ENCODE results near the gene ACADVL. TPM values are rescaled to one million over a fixed set of nuclear protein-coding genes. Genes with fewer than 3 reads are reported as not detected.
"Not testable (repeated sequence)": the region's sequence is repeated elsewhere in the genome, so short reads cannot be mapped to it uniquely, and the experiment has no call there.

ACADVL gene
- 215 and 220 TPM in 2 replicates for total RNA-seq
- long read RNA-seq, partial matches to known transcripts, result 5 of 8 reads
- long read RNA-seq, other reads (novel, unspliced or antisense), result 2 of 8 reads

DNA sequence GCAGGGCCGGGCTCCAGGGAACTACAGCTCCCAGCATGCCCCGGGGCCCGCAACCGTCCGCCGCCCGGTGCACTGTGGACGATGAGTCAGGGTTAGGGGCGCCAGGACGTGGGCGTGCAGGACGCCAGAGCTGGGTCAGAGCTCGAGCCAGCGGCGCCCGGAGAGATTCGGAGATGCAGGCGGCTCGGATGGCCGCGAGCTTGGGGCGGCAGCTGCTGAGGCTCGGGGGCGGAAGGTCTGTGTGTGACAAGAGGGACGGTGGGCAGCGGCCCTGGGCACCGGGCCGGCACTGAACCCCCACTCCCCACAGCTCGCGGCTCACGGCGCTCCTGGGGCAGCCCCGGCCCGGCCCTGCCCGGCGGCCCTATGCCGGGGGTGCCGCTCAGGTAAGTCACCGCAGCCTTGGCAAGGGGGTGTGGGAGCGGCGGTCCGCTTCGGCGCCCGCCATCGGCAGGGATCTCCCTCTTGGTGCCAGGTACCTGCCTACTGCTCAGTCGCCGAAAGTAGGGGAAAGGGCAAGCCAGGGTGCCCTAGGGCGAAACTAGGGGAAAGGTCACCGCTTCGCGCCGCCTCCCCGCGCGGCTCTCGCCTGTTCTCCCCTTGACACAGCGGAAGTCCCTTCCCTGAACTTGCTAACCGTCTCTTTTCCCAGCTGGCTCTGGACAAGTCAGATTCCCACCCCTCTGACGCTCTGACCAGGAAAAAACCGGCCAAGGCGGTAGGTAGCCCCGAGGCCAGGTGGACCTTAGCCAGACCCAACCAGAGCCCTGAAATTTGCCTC, at the start of gene ACADVL, which contains the start of gene DLG4:
TSS of gene ACADVL (plus strand) at position 127 of the 781 bp plus-strand sequence. CDS start at position 174, 47 bp downstream.
TSS of gene DLG4 (minus strand) at position 25 of the 781 bp plus-strand sequence.
- H3K27ac Mint-ChIP-seq (ENCODE audit: unreplicated experiment), result peak within 1 kb of the TSS; percentile 99
- H3K27me3 Mint-ChIP-seq (ENCODE audit: low read depth), result peaks cover 43% of the 10 kb centered on the region
- H3K9me3 Mint-ChIP-seq, result no peaks in the 10 kb centered on the region
- H3K36me3 Mint-ChIP-seq (ENCODE audit: low read depth), result peaks cover 9% of the 10 kb centered on the region
- peak within 1 kb of the TSS; percentile 98 for H3K4me3 Mint-ChIP-seq
- TF ChIP-seq, protein P1, sequence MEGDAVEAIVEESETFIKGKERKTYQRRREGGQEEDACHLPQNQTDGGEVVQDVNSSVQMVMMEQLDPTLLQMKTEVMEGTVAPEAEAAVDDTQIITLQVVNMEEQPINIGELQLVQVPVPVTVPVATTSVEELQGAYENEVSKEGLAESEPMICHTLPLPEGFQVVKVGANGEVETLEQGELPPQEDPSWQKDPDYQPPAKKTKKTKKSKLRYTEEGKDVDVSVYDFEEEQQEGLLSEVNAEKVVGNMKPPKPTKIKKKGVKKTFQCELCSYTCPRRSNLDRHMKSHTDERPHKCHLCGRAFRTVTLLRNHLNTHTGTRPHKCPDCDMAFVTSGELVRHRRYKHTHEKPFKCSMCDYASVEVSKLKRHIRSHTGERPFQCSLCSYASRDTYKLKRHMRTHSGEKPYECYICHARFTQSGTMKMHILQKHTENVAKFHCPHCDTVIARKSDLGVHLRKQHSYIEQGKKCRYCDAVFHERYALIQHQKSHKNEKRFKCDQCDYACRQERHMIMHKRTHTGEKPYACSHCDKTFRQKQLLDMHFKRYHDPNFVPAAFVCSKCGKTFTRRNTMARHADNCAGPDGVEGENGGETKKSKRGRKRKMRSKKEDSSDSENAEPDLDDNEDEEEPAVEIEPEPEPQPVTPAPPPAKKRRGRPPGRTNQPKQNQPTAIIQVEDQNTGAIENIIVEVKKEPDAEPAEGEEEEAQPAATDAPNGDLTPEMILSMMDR (conservative IDR thresholded peaks at IDR 0.05), result no peak
- DNase-seq (ENCODE audit: low read depth, low spot score), result peak; percentile 80
- peaks cover 57% of the 10 kb centered on the region for H3K4me1 Mint-ChIP-seq

DNA sequence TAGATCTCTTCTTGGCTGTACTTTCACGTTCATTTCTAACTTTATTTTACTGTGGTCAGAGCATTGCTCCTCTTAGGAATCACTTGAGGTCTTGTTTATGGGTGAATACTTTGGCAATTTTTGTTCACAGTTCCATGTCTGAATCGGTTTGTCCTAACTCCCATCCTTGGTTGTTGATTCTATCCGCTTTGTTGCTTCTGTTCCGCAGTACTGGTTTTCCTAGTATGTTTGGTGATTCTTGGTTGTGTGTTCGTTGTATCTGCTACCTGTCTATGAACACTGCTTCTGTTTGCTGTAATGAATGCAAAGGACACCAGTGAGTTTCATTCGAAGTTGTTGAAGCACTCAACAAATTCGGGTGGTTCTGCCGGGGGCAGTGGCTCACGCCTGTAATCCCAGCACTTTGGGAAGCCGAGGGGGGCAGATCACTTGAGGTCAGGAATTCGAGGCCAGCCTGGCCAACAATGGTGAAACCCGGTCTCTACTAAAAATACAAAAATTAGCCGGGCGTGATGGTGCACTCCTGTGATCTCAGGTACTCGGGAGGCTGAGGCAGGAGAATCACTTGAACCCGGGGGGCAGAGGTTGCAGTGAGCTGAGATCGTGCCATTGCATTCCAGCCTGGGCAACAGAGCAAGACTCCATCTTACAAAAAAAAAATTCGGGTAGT, 47.1 kb upstream of the ACADVL start:
- not testable (repeated sequence) for H3K4me3 Mint-ChIP-seq; H3K36me3 Mint-ChIP-seq (ENCODE audit: low read depth); H3K9me3 Mint-ChIP-seq; H3K27ac Mint-ChIP-seq (ENCODE audit: unreplicated experiment); DNase-seq (ENCODE audit: low read depth, low spot score); H3K4me1 Mint-ChIP-seq; H3K27me3 Mint-ChIP-seq (ENCODE audit: low read depth)

DNA sequence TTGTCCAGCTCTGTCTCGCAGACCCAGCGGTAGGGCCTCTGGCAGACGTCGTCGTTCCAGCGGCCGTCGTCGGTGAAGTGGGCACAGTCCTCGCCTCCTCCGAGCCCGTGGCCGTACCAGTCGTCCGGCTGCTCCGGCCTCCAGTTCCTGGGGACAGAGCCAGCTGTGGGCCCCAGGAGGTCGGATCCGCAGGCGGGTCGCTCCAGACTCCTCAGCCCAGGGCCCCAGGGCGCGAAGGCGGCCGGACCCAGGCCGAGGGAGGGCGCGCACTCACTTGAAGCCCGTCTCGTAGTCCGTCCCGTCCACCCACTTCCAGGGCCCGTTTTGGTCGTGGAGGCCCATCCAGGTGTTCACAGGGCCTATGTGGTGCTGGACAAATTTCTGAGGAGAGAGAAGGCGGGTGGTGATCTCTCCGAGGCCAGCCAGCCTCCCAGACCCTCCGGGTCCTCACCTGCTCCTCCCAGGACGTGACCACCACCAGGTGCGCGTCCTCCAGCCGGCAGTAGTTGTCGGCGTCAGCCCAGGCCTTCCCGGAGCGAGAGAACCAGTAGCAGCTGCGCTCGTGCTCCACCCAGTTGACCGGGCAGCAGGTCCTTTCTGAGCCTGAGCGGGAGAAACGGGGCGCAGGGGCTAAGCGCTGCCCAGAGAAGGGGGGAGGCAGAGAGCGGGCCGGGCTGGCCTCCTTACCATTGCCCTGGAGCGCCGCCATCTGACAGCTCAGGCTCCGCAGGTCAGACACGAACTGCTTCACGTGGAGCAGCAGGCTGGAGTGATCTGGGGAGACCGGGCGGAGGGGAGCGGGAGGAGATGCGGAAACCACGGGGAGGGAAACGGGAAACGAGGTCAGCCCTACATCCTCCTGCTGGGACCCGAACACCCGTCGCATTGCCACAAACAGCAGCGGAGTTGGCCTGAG, 45.8 kb upstream of the ACADVL start:
- peaks cover 4% of the 10 kb centered on the region for H3K9me3 Mint-ChIP-seq
- H3K4me1 Mint-ChIP-seq, result no peaks in the 10 kb centered on the region
- peak; percentile 35 for DNase-seq (ENCODE audit: low read depth, low spot score)
- H3K27ac Mint-ChIP-seq (ENCODE audit: unreplicated experiment), result no peak overlapping the region
- peaks cover 4% of the 10 kb centered on the region for H3K27me3 Mint-ChIP-seq (ENCODE audit: low read depth)
- TF ChIP-seq, protein P1 (conservative IDR thresholded peaks at IDR 0.05), result no peak
- peaks cover 5% of the 10 kb centered on the region for H3K36me3 Mint-ChIP-seq (ENCODE audit: low read depth)
- H3K4me3 Mint-ChIP-seq, result no peak overlapping the region

DNA sequence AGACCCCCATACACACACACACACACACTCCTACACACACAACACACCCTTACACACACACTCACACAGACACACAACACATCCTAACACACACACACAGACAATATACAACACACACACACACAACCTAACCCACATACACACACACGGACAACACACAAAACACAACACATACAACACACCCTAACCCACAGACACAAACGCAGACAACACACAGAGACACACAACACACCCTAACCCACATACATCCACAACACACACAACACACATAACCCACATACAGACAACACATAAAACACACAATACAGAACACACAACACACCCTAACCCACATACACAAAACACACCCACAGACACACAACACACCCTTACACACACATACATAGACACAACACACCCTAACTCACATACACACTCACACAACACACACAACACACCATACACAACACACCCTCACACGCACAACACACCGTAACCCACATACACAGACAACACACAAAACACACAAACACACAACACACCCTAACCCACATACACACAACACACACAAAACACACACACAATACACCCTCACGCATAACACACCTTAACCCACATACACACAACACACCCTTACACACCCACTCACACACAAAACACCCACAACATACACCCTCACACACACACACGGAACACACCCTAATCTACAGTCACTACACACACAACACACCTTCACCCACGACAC, 45.0 kb upstream of the ACADVL start:
- TF ChIP-seq, protein P1 (conservative IDR thresholded peaks at IDR 0.05), result no peak
- no peaks in the 10 kb centered on the region for H3K36me3 Mint-ChIP-seq (ENCODE audit: low read depth)
- no peaks in the 10 kb centered on the region for H3K4me1 Mint-ChIP-seq
- H3K4me3 Mint-ChIP-seq, result no peak overlapping the region
- DNase-seq (ENCODE audit: low read depth, low spot score), result no peak
- H3K27me3 Mint-ChIP-seq (ENCODE audit: low read depth), result peaks cover 4% of the 10 kb centered on the region
- H3K9me3 Mint-ChIP-seq, result no peaks in the 10 kb centered on the region
- no peak overlapping the region for H3K27ac Mint-ChIP-seq (ENCODE audit: unreplicated experiment)

DNA sequence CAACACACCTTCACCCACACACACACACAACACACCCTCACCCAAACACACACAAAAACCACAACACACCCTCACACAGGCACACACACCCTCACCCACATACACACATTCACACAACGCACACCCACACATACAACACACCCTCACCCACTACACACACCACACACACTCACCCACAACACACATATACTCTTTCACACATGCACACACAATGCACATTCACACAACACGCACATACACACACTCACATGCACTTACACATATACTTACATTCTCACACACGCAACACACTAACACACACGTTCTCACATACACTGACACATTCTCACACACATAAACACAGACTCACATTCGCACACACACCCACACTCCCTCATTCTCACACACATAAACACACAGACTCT, 44.4 kb upstream of the ACADVL start:
- no peak overlapping the region for H3K4me3 Mint-ChIP-seq
- no peaks in the 10 kb centered on the region for H3K36me3 Mint-ChIP-seq (ENCODE audit: low read depth)

More for the DNA sequence above, 44.4 kb upstream of the ACADVL start:
- Mint-ChIP-seq H3K4me1 (no peaks in the 10 kb centered on the region), H3K9me3 (no peaks in the 10 kb centered on the region), H3K27me3 (ENCODE audit: low read depth) (peaks cover 4% of the 10 kb centered on the region), H3K27ac (ENCODE audit: unreplicated experiment) (no peak overlapping the region)
- DNase-seq (ENCODE audit: low read depth, low spot score), result no peak
- TF ChIP-seq, protein P1 (conservative IDR thresholded peaks at IDR 0.05), result no peak

Measured in neural crest cell (in vitro differentiated cells).